WTC11 (cell line): ENCODE measurements around the gene HLA-DRB5. TPM values are rescaled to one million over a fixed set of nuclear protein-coding genes. Genes with fewer than 3 reads are reported as not detected.

Experiments
- ATAC-seq: fragments of 200-7000 bp; cut with Tn5 transposase; 2 replicates; pipeline ENCODE4 v1.10.0; 2021; ENCODE audit warnings: mild to moderate bottlenecking, moderate library complexity
- CTCF ChIA-PET: fragments of 300-600 bp; sonication (Branson Sonifier 250); formaldehyde crosslinking; loops from one replicate; lab custom pipeline; 2021; ENCODE audit warnings: antibody characterized with exemption; lab: Charles Lee
- POLR2A ChIA-PET: fragments of 350-600 bp; sonication (Branson Sonifier 250); formaldehyde crosslinking; loops from one replicate; lab custom pipeline; 2021; ENCODE audit warnings: antibody characterized with exemption; lab: Charles Lee
- DNase-seq: peaks from one replicate; pipeline ENCODE4 v3.0.0; 2021; ENCODE audit warnings: low spot score
- H3K27ac Mint-ChIP-seq: 2 replicates; pipeline ENCODE4 v1.8.0; 2021; ENCODE audit warnings: mixed read lengths
- H3K27me3 Mint-ChIP-seq: 2 replicates; pipeline ENCODE4 v1.8.0; 2021; ENCODE audit warnings: low read depth, mild to moderate bottlenecking, moderate library complexity, mixed read lengths
- H3K36me3 Mint-ChIP-seq: 2 replicates; pipeline ENCODE4 v1.8.0; 2021; ENCODE audit warnings: mixed read lengths
- H3K4me1 Mint-ChIP-seq: 2 replicates; pipeline ENCODE4 v1.8.0; 2022; ENCODE audit warnings: mixed read lengths
- H3K4me3 Mint-ChIP-seq: 2 replicates; pipeline ENCODE4 v1.8.0; 2021; ENCODE audit warnings: mild to moderate bottlenecking, moderate library complexity, mixed read lengths
- H3K9me3 Mint-ChIP-seq: 2 replicates; pipeline ENCODE4 v1.8.0; 2021; ENCODE audit warnings: mixed read lengths
- ATF1 ChIP-seq: sonication (generic); formaldehyde crosslinking; IDR thresholded peaks from 2 replicates; pipeline ENCODE4 v1.8.1; 2023; ENCODE audit warnings: mild to moderate bottlenecking, moderate library complexity, missing genetic modification reagents
- CREB1 ChIP-seq: sonication (generic); formaldehyde crosslinking; IDR thresholded peaks from 2 replicates; pipeline ENCODE4 v1.8.0; 2023; ENCODE audit warnings: mild to moderate bottlenecking, missing genetic modification reagents
- CREM ChIP-seq: sonication (generic); formaldehyde crosslinking; IDR thresholded peaks from 2 replicates; pipeline ENCODE4 v1.8.1; 2022; ENCODE audit warnings: mild to moderate bottlenecking, missing genetic modification reagents, moderate library complexity
- ESRRA ChIP-seq: sonication (generic); formaldehyde crosslinking; IDR thresholded peaks from 2 replicates; pipeline ENCODE4 v1.8.1; 2022; ENCODE audit warnings: mild to moderate bottlenecking, missing genetic modification reagents, borderline replicate concordance
- GABPB1 ChIP-seq: sonication (generic); formaldehyde crosslinking; IDR thresholded peaks from 2 replicates; pipeline ENCODE4 v1.8.1; 2023; ENCODE audit warnings: mild to moderate bottlenecking, missing genetic modification reagents
- HMGA2 ChIP-seq: fragments of 250-450 bp; sonication (Bioruptor Pico); IDR thresholded peaks from 2 replicates; pipeline ENCODE4 v1.4.0; 2021; ENCODE audit warnings: mild to moderate bottlenecking, moderate library complexity
- JAZF1 ChIP-seq: fragments of 250-450 bp; sonication (Bioruptor Pico); IDR thresholded peaks from 2 replicates; pipeline ENCODE4 v1.9.0; 2021; ENCODE audit warnings: moderate library complexity, mild to moderate bottlenecking, inconsistent platforms
- KAT7 ChIP-seq: sonication (generic); formaldehyde crosslinking; IDR thresholded peaks from 2 replicates; pipeline ENCODE4 v1.8.1; 2023; ENCODE audit warnings: missing genetic modification reagents, mild to moderate bottlenecking, borderline replicate concordance
- MXD4 ChIP-seq: fragments of 250-450 bp; sonication (Bioruptor Pico); IDR thresholded peaks from 2 replicates; pipeline ENCODE4 v1.8.0; 2021; ENCODE audit warnings: mild to moderate bottlenecking, moderate library complexity, borderline replicate concordance
- MYBL2 ChIP-seq: sonication (generic); formaldehyde crosslinking; IDR thresholded peaks from 2 replicates; pipeline ENCODE4 v1.8.1; 2023; ENCODE audit warnings: mild to moderate bottlenecking, moderate library complexity, missing genetic modification reagents
- NFE2L1 ChIP-seq: sonication (generic); formaldehyde crosslinking; IDR thresholded peaks from 2 replicates; pipeline ENCODE4 v1.8.1; 2023; ENCODE audit warnings: missing genetic modification reagents
- NR2C2 ChIP-seq: sonication (generic); formaldehyde crosslinking; IDR thresholded peaks from 2 replicates; pipeline ENCODE4 v1.8.0; 2022; ENCODE audit warnings: mild to moderate bottlenecking, missing genetic modification reagents
- RELA ChIP-seq: sonication (generic); formaldehyde crosslinking; IDR thresholded peaks from 2 replicates; pipeline ENCODE4 v1.8.1; 2022; ENCODE audit warnings: missing genetic modification reagents, mild to moderate bottlenecking, borderline replicate concordance
- SOX15 ChIP-seq: fragments of 250-450 bp; sonication (Bioruptor Pico); IDR thresholded peaks from 2 replicates; pipeline ENCODE4 v1.9.0; 2021; ENCODE audit warnings: mild to moderate bottlenecking
- SP1 ChIP-seq: sonication (generic); formaldehyde crosslinking; conservative IDR thresholded peaks from 2 replicates; pipeline ENCODE4 v1.8.1; 2022; ENCODE audit warnings: missing genetic modification reagents
- TEAD4 ChIP-seq: sonication (generic); formaldehyde crosslinking; IDR thresholded peaks from 2 replicates; pipeline ENCODE4 v1.8.0; 2022; ENCODE audit warnings: mild to moderate bottlenecking, missing genetic modification reagents
- ZNF232 ChIP-seq: sonication (generic); formaldehyde crosslinking; IDR thresholded peaks from 2 replicates; pipeline ENCODE4 v1.8.0; 2022; ENCODE audit warnings: mild to moderate bottlenecking, missing genetic modification reagents
- ZNF416 ChIP-seq: fragments of 250-450 bp; sonication (Bioruptor Pico); IDR thresholded peaks from 2 replicates; pipeline ENCODE4 v1.9.0; 2021; ENCODE audit warnings: mild to moderate bottlenecking, inconsistent platforms
- ZNF423 ChIP-seq: fragments of 250-450 bp; sonication (Bioruptor Pico); IDR thresholded peaks from 2 replicates; pipeline ENCODE4 v2.1.2; 2022; ENCODE audit warnings: mild to moderate bottlenecking, moderate library complexity
- ZNF671 ChIP-seq: fragments of 250-450 bp; sonication (Bioruptor Pico); IDR thresholded peaks from 2 replicates; pipeline ENCODE4 v1.8.0; 2021; ENCODE audit warnings: mild to moderate bottlenecking
- total RNA-seq: library from RNA; stranded (reverse); gene quantifications from 3 replicates; pipeline ENCODE4 v1.2.3, GENCODE V29; 2021
- TF ChIP-seq, protein P1 (sequence below): sonication (generic); formaldehyde crosslinking; IDR thresholded peaks from 2 replicates; pipeline ENCODE4 v1.8.0; 2022; ENCODE audit warnings: mild to moderate bottlenecking, missing genetic modification reagents
- TF ChIP-seq, protein P2 (sequence below): sonication (generic); formaldehyde crosslinking; IDR thresholded peaks from 2 replicates; pipeline ENCODE4 v1.8.1; 2022; ENCODE audit warnings: low read depth, mild to moderate bottlenecking, moderate library complexity, missing genetic modification reagents, borderline replicate concordance
- TF ChIP-seq, protein P3 (sequence below): sonication (generic); formaldehyde crosslinking; IDR thresholded peaks from 2 replicates; pipeline ENCODE4 v1.8.1; 2023; ENCODE audit warnings: mild to moderate bottlenecking, missing genetic modification reagents, borderline replicate concordance
- TF ChIP-seq, protein P4 (sequence below): fragments of 250-450 bp; sonication (Bioruptor Pico); IDR thresholded peaks from 2 replicates; pipeline ENCODE4 v2.1.2; 2022; ENCODE audit warnings: mild to moderate bottlenecking, moderate library complexity
- TF ChIP-seq, protein P5 (sequence below): fragments of 250-450 bp; sonication (Bioruptor Pico); IDR thresholded peaks from 2 replicates; pipeline ENCODE4 v1.8.0; 2021; ENCODE audit warnings: mild to moderate bottlenecking

The HLA-DRB5 gene
- total RNA-seq, 1 experiment from 2014 or later: not detected

DNA sequence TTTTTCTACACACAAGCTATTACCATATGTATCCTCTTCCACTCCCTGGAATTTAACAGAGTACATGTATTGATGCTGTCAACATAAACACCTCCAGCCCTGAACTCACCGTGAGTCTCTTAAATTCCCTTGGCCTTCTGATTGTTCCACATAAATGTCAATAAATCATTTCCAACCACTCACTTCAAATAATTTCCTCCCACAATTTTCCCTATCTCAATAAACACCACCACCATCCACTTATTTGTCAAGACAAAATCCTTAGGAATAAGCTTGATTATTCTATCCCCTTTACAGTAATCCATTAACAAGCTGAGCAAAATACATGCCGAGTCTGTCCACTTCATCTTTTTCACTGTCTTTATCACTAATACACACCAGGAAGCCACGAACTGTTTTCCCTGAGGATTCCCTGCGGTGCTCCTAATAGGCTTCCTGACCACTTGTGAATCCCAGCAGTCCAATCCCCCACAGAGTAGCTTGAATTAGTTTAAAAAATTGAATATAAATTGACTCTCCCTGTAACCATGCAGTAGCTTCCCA is 40.3 kb upstream of the HLA-DRB5 start:
- no peak for TF ChIP-seq CREB1 (CRISPR knock-in tag)
- TF ChIP-seq MXD4 (CRISPR knock-in tag): no peak
- no peak for TF ChIP-seq JAZF1 (CRISPR knock-in tag)
- no peak for TF ChIP-seq GABPB1 (CRISPR knock-in tag)
- TF ChIP-seq, protein P1, sequence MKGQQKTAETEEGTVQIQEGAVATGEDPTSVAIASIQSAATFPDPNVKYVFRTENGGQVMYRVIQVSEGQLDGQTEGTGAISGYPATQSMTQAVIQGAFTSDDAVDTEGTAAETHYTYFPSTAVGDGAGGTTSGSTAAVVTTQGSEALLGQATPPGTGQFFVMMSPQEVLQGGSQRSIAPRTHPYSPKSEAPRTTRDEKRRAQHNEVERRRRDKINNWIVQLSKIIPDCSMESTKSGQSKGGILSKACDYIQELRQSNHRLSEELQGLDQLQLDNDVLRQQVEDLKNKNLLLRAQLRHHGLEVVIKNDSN (CRISPR knock-in tag): no peak
- TF ChIP-seq CREM (CRISPR knock-in tag): no peak
- no peak for TF ChIP-seq NR2C2 (CRISPR knock-in tag)
- TF ChIP-seq, protein P2, sequence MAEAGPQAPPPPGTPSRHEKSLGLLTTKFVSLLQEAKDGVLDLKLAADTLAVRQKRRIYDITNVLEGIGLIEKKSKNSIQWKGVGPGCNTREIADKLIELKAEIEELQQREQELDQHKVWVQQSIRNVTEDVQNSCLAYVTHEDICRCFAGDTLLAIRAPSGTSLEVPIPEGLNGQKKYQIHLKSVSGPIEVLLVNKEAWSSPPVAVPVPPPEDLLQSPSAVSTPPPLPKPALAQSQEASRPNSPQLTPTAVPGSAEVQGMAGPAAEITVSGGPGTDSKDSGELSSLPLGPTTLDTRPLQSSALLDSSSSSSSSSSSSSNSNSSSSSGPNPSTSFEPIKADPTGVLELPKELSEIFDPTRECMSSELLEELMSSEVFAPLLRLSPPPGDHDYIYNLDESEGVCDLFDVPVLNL (CRISPR knock-in tag): no peak
- TF ChIP-seq SOX15 (CRISPR knock-in tag): no peak
- TF ChIP-seq RELA (CRISPR knock-in tag): no peak
- no peak for TF ChIP-seq ZNF423
- no peak for TF ChIP-seq MYBL2
- TF ChIP-seq, all 79 proteins: peak for 0
- H3K27me3 Mint-ChIP-seq: no peaks in the 10 kb centered on the region; the same call in 1 of the 2 replicates
- H3K27ac Mint-ChIP-seq: no peak overlapping the region
- H3K4me3 Mint-ChIP-seq: no peak overlapping the region
- ATAC-seq: no peak
- CTCF ChIA-PET: no interaction called here
- no peaks in the 10 kb centered on the region for H3K36me3 Mint-ChIP-seq
- peaks cover 4% of the 10 kb centered on the region for H3K9me3 Mint-ChIP-seq
- POLR2A ChIA-PET: no interaction called here
- H3K4me1 Mint-ChIP-seq: no peaks in the 10 kb centered on the region
- DNase-seq: no peak

DNA sequence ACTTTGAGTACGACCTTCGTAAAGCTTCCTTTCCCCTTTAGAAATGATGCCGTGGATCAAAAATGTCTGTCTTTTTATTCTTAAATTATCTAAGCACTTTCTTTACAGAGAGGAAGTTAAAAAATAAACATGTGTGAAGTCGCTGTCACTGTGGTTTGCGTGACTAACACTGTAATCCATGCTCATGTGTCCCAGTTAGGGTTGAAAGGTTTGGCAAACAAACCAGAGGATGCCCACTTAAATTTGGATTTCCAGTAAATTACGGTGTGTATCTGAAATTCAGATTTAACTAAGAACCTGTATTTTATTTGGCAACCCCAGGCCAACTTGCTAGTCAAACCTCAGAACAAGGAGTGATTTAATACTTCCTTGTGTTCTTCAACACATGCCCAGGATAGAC is 38.5 kb upstream of the HLA-DRB5 start:
- DNase-seq (no peak), ATAC-seq (no peak)
- CTCF ChIA-PET: no interaction called here
- Mint-ChIP-seq H3K9me3 (peaks cover 4% of the 10 kb centered on the region), H3K4me3 (no peak overlapping the region), H3K36me3 (no peaks in the 10 kb centered on the region), H3K27ac (no peak overlapping the region), H3K27me3 (no peaks in the 10 kb centered on the region; the same call in 1 of the 2 replicates), H3K4me1 (no peaks in the 10 kb centered on the region)
- POLR2A ChIA-PET: no interaction called here
- TF ChIP-seq ESRRA: no peak
- TF ChIP-seq TEAD4 (CRISPR knock-in tag): no peak
- TF ChIP-seq, protein P3, sequence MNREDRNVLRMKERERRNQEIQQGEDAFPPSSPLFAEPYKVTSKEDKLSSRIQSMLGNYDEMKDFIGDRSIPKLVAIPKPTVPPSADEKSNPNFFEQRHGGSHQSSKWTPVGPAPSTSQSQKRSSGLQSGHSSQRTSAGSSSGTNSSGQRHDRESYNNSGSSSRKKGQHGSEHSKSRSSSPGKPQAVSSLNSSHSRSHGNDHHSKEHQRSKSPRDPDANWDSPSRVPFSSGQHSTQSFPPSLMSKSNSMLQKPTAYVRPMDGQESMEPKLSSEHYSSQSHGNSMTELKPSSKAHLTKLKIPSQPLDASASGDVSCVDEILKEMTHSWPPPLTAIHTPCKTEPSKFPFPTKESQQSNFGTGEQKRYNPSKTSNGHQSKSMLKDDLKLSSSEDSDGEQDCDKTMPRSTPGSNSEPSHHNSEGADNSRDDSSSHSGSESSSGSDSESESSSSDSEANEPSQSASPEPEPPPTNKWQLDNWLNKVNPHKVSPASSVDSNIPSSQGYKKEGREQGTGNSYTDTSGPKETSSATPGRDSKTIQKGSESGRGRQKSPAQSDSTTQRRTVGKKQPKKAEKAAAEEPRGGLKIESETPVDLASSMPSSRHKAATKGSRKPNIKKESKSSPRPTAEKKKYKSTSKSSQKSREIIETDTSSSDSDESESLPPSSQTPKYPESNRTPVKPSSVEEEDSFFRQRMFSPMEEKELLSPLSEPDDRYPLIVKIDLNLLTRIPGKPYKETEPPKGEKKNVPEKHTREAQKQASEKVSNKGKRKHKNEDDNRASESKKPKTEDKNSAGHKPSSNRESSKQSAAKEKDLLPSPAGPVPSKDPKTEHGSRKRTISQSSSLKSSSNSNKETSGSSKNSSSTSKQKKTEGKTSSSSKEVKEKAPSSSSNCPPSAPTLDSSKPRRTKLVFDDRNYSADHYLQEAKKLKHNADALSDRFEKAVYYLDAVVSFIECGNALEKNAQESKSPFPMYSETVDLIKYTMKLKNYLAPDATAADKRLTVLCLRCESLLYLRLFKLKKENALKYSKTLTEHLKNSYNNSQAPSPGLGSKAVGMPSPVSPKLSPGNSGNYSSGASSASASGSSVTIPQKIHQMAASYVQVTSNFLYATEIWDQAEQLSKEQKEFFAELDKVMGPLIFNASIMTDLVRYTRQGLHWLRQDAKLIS (CRISPR knock-in tag): no peak
- TF ChIP-seq NFE2L1 (CRISPR knock-in tag): no peak
- no peak for TF ChIP-seq JAZF1 (CRISPR knock-in tag)
- TF ChIP-seq, protein P2 (CRISPR knock-in tag): no peak
- TF ChIP-seq, protein P1 (CRISPR knock-in tag): no peak
- no peak for TF ChIP-seq HMGA2 (CRISPR knock-in tag)
- TF ChIP-seq ATF1 (CRISPR knock-in tag): no peak
- TF ChIP-seq, protein P4, sequence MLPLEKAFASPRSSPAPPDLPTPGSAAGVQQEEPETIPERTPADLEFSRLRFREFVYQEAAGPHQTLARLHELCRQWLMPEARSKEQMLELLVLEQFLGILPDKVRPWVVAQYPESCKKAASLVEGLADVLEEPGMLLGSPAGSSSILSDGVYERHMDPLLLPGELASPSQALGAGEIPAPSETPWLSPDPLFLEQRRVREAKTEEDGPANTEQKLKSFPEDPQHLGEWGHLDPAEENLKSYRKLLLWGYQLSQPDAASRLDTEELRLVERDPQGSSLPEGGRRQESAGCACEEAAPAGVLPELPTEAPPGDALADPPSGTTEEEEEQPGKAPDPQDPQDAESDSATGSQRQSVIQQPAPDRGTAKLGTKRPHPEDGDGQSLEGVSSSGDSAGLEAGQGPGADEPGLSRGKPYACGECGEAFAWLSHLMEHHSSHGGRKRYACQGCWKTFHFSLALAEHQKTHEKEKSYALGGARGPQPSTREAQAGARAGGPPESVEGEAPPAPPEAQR (CRISPR knock-in tag): no peak
- TF ChIP-seq, protein P5, sequence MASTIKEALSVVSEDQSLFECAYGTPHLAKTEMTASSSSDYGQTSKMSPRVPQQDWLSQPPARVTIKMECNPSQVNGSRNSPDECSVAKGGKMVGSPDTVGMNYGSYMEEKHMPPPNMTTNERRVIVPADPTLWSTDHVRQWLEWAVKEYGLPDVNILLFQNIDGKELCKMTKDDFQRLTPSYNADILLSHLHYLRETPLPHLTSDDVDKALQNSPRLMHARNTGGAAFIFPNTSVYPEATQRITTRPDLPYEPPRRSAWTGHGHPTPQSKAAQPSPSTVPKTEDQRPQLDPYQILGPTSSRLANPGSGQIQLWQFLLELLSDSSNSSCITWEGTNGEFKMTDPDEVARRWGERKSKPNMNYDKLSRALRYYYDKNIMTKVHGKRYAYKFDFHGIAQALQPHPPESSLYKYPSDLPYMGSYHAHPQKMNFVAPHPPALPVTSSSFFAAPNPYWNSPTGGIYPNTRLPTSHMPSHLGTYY (CRISPR knock-in tag): no peak
- no peak for TF ChIP-seq ZNF416
- no peak for TF ChIP-seq ZNF232 (CRISPR knock-in tag)
- TF ChIP-seq ZNF671 (CRISPR knock-in tag): no peak
- TF ChIP-seq ZNF423: no peak
- TF ChIP-seq KAT7 (CRISPR knock-in tag): no peak
- TF ChIP-seq SP1 (CRISPR knock-in tag): no peak
